Astrocyte of the cerebellum (primary cell): ENCODE measurements around the gene ZMPSTE24.

Source experiments
- DNase-seq: peaks from one replicate; pipeline ENCODE4 v3.0.0-alpha.2; 2011; ENCODE audit warnings: low read depth
- H3K4me3 ChIP-seq: 2 replicates; pipeline ENCODE4 v1.5.1; 2011; ENCODE audit warnings: mild to moderate bottlenecking, low read depth, low read length, moderate library complexity
- in situ Hi-C: cut with HindIII; loops from 2 replicates; pipeline ENCODE4 v1.10.0; 2017; ENCODE audit warnings: low sequenced_read_pairs
- TF ChIP-seq, protein P1 (sequence below): IDR thresholded peaks from 2 replicates; pipeline ENCODE4 v1.5.1; 2012; ENCODE audit warnings: low read length, low read depth, moderate library complexity, mild to moderate bottlenecking; ENCODE audit errors: missing control alignments

The ZMPSTE24 gene

GRCh38 chr1:40273547-40274166 lies 15.6 kb downstream of the ZMPSTE24 start:
- TF ChIP-seq, protein P1, sequence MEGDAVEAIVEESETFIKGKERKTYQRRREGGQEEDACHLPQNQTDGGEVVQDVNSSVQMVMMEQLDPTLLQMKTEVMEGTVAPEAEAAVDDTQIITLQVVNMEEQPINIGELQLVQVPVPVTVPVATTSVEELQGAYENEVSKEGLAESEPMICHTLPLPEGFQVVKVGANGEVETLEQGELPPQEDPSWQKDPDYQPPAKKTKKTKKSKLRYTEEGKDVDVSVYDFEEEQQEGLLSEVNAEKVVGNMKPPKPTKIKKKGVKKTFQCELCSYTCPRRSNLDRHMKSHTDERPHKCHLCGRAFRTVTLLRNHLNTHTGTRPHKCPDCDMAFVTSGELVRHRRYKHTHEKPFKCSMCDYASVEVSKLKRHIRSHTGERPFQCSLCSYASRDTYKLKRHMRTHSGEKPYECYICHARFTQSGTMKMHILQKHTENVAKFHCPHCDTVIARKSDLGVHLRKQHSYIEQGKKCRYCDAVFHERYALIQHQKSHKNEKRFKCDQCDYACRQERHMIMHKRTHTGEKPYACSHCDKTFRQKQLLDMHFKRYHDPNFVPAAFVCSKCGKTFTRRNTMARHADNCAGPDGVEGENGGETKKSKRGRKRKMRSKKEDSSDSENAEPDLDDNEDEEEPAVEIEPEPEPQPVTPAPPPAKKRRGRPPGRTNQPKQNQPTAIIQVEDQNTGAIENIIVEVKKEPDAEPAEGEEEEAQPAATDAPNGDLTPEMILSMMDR: no peak
- in situ Hi-C loops: no loop called here

GRCh38 chr1:40274331-40274730 lies 16.3 kb downstream of the ZMPSTE24 start:
- in situ Hi-C loops: no loop called here
- DNase-seq: no peak
- no peak overlapping the region for H3K4me3 ChIP-seq
- TF ChIP-seq, protein P1: no peak

More at GRCh38 chr1:40273547-40274166, 15.6 kb downstream of the ZMPSTE24 start:
- no peak for DNase-seq
- H3K4me3 ChIP-seq: no peak overlapping the region

GRCh38 chr1:40276122-40276521 lies 18.1 kb downstream of the ZMPSTE24 start:
- in situ Hi-C loops: no loop called here
- TF ChIP-seq, protein P1: no peak
- no peak overlapping the region for H3K4me3 ChIP-seq
- no peak for DNase-seq

DNA sequence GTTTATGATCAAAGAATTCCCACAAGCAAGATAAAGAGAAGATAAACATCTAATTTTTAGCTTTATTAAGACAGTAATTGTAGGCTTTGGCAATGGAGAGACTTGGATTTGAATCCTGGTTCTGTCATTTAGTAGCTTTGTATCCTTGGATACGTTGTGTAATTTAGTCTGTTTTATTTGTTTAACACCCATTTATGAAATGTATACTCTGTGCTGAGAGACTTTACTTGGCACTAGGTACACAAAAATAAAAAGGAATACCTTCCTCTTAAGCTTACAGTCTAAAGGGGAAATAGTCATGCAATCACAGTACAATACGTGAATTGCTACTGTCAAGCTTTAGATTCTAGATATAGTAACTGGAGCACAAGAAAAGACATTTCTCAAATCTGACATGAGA lies 23.8 kb downstream of the ZMPSTE24 start:
- TF ChIP-seq, protein P1: no peak
- no peak overlapping the region for H3K4me3 ChIP-seq
- in situ Hi-C loops: no loop called here
- DNase-seq: no peak

GRCh38 chr1:40291293-40291692 lies 33.3 kb downstream of the ZMPSTE24 start:
- no peak for DNase-seq
- H3K4me3 ChIP-seq: no peak overlapping the region
- TF ChIP-seq, protein P1: no peak
- in situ Hi-C loops: loop anchor here (5.0 kb wide), 1 partner anchor 59 kb away; no protein-coding TSS in a partner anchor

DNA sequence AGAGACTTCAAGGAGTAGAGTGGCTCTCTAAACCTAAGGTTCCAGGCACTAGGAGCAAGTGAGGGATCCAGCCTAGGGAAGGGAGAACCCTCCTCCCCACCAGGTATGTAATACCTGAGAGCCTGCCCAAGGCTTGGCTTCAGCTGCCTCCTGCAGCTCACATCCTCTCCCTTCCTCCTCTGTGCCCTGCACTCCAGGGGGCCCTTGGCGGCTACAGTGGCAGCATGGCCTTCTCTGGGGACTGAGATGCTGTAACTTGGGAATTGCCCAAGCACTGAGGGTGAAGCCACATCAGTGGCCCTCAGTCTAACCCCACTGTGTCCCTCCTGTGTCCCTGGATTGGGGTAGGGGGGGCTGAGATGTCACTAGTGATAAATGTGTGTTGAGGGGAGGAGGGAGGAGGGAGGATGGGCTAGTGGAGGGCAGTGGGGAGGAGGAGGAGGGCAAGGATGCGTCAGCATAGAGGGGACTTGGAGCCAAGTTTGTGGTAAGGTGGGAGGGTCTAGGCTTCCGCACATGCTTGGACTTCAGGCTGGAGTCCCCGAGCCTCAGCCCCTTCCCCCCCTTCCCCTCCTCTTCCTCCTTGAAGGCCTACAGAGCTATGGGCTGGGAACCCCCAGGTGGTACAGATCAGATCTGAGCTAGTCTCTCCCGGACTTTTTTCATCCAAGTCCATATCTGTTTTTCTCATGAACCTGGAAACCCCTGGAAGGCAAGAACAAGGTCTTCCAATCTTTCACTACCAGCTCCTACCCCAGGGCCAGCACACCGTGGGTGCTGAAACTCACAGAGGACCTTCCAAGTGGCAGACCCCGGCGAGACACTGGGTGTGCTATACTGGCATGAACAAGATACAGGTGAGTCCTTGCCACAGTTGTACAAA lies 41.6 kb downstream of the ZMPSTE24 start:
- TF ChIP-seq, protein P1: no peak
- no peak overlapping the region for H3K4me3 ChIP-seq
- DNase-seq: peak; percentile 47
- in situ Hi-C loops: no loop called here
